ENCODE results near the gene RNF213.

RNF213 gene

GRCh38 chr17:80247561-80247960 lies 13.1 kb upstream of the RNF213 start:
- Histone ChIP-seq H2BK120ac (ENCODE audit: low read depth, low read length) (no peak overlapping the region), H3K9ac (ENCODE audit: low read length) (no peak overlapping the region), H3K18ac (ENCODE audit: low read depth in 1 of 2, low read length in 2 of 2) (no peak overlapping the region), H2BK15ac (ENCODE audit: low read depth, poor library complexity, severe bottlenecking) (no peak overlapping the region), H2BK12ac (ENCODE audit: low read length in 2 of 2) (no peak overlapping the region), H3K4me3 (ENCODE audit: insufficient read depth in 1 of 2, low read depth in 1 of 2, low read length in 2 of 2) (no peak overlapping the region), H3K79me1 (replicated peaks; ENCODE audit: low read length, poor library complexity, severe bottlenecking) (no peaks in the 10 kb centered on the region), H3K4me1 (ENCODE audit: control insufficient read depth, insufficient read depth, low read depth, low read length) (peaks cover 9% of the 10 kb centered on the region), H2AK5ac (ENCODE audit: low read length, severe bottlenecking) (no peak overlapping the region), H3K36me3 (ENCODE audit: control insufficient read depth in 1 of 2, insufficient read depth in 2 of 2, low read depth in 1 of 2, low read length in 2 of 2) (peaks cover 67 to 76% of the 10 kb centered on the region in 2 experiments), H3K4ac (ENCODE audit: low read depth in 1 of 2, low read length in 2 of 2) (no peak overlapping the region), H2AFZ (ENCODE audit: low read depth, low read length) (no peak overlapping the region), H3K14ac (ENCODE audit: low read length in 2 of 2) (no peak overlapping the region), H3K4me2 (ENCODE audit: low read length, poor library complexity, severe bottlenecking) (no peak overlapping the region), H3K27me3 (ENCODE audit: control insufficient read depth in 1 of 2, insufficient read depth in 1 of 2, low read length in 2 of 2) (no peaks in the 10 kb centered on the region), H4K8ac (ENCODE audit: low read length) (no peak overlapping the region), H3K9me3 (ENCODE audit: control insufficient read depth, low read length) (no peaks in the 10 kb centered on the region), H4K91ac (ENCODE audit: low read length) (no peak overlapping the region), H2BK5ac (ENCODE audit: low read depth, low read length, poor library complexity, severe bottlenecking) (no peak overlapping the region), H3K23ac (ENCODE audit: low read length in 2 of 2) (no peak overlapping the region), H3K27ac (ENCODE audit: low read length, poor library complexity, severe bottlenecking) (no peak overlapping the region)
- DNase-seq: no peak
- 96% methylated on average over 17 of the region's 17 CpGs for WGBS

GRCh38 chr17:80248001-80248893 lies 12.4 kb upstream of the RNF213 start:
- Histone ChIP-seq H3K36me3 (ENCODE audit: control insufficient read depth in 1 of 2, insufficient read depth in 2 of 2, low read depth in 1 of 2, low read length in 2 of 2) (peaks cover 70 to 75% of the 10 kb centered on the region in 2 experiments), H3K27ac (ENCODE audit: low read length, poor library complexity, severe bottlenecking) (no peak overlapping the region), H3K18ac (ENCODE audit: low read depth in 1 of 2, low read length in 2 of 2) (no peak overlapping the region), H2BK15ac (ENCODE audit: low read depth, poor library complexity, severe bottlenecking) (no peak overlapping the region), H2BK5ac (ENCODE audit: low read depth, low read length, poor library complexity, severe bottlenecking) (no peak overlapping the region), H3K79me1 (replicated peaks; ENCODE audit: low read length, poor library complexity, severe bottlenecking) (no peaks in the 10 kb centered on the region), H3K27me3 (ENCODE audit: control insufficient read depth in 1 of 2, insufficient read depth in 1 of 2, low read length in 2 of 2) (no peaks in the 10 kb centered on the region), H3K9ac (ENCODE audit: low read length) (no peak overlapping the region), H2BK120ac (ENCODE audit: low read depth, low read length) (no peak overlapping the region), H3K4ac (ENCODE audit: low read depth in 1 of 2, low read length in 2 of 2) (no peak overlapping the region), H2AK5ac (ENCODE audit: low read length, severe bottlenecking) (no peak overlapping the region), H4K91ac (ENCODE audit: low read length) (no peak overlapping the region), H3K14ac (ENCODE audit: low read length in 2 of 2) (no peak overlapping the region), H2BK12ac (ENCODE audit: low read length in 2 of 2) (no peak overlapping the region), H3K9me3 (ENCODE audit: control insufficient read depth, low read length) (no peaks in the 10 kb centered on the region), H3K4me2 (ENCODE audit: low read length, poor library complexity, severe bottlenecking) (no peak overlapping the region), H4K8ac (ENCODE audit: low read length) (no peak overlapping the region), H3K4me1 (ENCODE audit: control insufficient read depth, insufficient read depth, low read depth, low read length) (peaks cover 13% of the 10 kb centered on the region), H3K23ac (ENCODE audit: low read length in 2 of 2) (no peak overlapping the region), H2AFZ (ENCODE audit: low read depth, low read length) (no peak overlapping the region), H3K4me3 (ENCODE audit: insufficient read depth in 1 of 2, low read depth in 1 of 2, low read length in 2 of 2) (peak overlapping the region in 1 of 2 experiments; percentile 31)
- DNase-seq: no peak
- 93% methylated on average over 23 of the region's 23 CpGs for WGBS

GRCh38 chr17:80248894-80249710 lies 11.6 kb upstream of the RNF213 start:
- no peak overlapping the region for H2AFZ ChIP-seq (ENCODE audit: low read depth, low read length)
- no peak overlapping the region for H3K4me3 ChIP-seq (ENCODE audit: insufficient read depth in 1 of 2, low read depth in 1 of 2, low read length in 2 of 2)
- no peak overlapping the region for H3K18ac ChIP-seq (ENCODE audit: low read depth in 1 of 2, low read length in 2 of 2)
- H2BK5ac ChIP-seq (ENCODE audit: low read depth, low read length, poor library complexity, severe bottlenecking): no peak overlapping the region
- peak overlapping the region; percentile 23 for H2BK15ac ChIP-seq (ENCODE audit: low read depth, poor library complexity, severe bottlenecking)
- no peak overlapping the region for H2BK120ac ChIP-seq (ENCODE audit: low read depth, low read length)
- no peak overlapping the region for H3K9ac ChIP-seq (ENCODE audit: low read length)
- H3K36me3 ChIP-seq (ENCODE audit: control insufficient read depth in 1 of 2, insufficient read depth in 2 of 2, low read depth in 1 of 2, low read length in 2 of 2): peaks cover 67 to 72% of the 10 kb centered on the region in 2 experiments
- no peak overlapping the region for H3K23ac ChIP-seq (ENCODE audit: low read length in 2 of 2)
- no peak overlapping the region for H3K14ac ChIP-seq (ENCODE audit: low read length in 2 of 2)
- no peak overlapping the region for H3K4ac ChIP-seq (ENCODE audit: low read depth in 1 of 2, low read length in 2 of 2)
- no peak overlapping the region for H2BK12ac ChIP-seq (ENCODE audit: low read length in 2 of 2)
- no peak for DNase-seq
- no peak overlapping the region for H2AK5ac ChIP-seq (ENCODE audit: low read length, severe bottlenecking)
- no peaks in the 10 kb centered on the region for H3K9me3 ChIP-seq (ENCODE audit: control insufficient read depth, low read length)
- H3K27ac ChIP-seq (ENCODE audit: low read length, poor library complexity, severe bottlenecking): no peak overlapping the region
- no peak overlapping the region for H4K91ac ChIP-seq (ENCODE audit: low read length)
- H3K4me2 ChIP-seq (ENCODE audit: low read length, poor library complexity, severe bottlenecking): no peak overlapping the region
- 93% methylated on average over 26 of the region's 26 CpGs for WGBS
- H3K4me1 ChIP-seq (ENCODE audit: control insufficient read depth, insufficient read depth, low read depth, low read length): peaks cover 20% of the 10 kb centered on the region
- H3K27me3 ChIP-seq (ENCODE audit: control insufficient read depth in 1 of 2, insufficient read depth in 1 of 2, low read length in 2 of 2): no peaks in the 10 kb centered on the region
- no peaks in the 10 kb centered on the region for H3K79me1 ChIP-seq (replicated peaks; ENCODE audit: low read length, poor library complexity, severe bottlenecking)
- no peak overlapping the region for H4K8ac ChIP-seq (ENCODE audit: low read length)

DNA sequence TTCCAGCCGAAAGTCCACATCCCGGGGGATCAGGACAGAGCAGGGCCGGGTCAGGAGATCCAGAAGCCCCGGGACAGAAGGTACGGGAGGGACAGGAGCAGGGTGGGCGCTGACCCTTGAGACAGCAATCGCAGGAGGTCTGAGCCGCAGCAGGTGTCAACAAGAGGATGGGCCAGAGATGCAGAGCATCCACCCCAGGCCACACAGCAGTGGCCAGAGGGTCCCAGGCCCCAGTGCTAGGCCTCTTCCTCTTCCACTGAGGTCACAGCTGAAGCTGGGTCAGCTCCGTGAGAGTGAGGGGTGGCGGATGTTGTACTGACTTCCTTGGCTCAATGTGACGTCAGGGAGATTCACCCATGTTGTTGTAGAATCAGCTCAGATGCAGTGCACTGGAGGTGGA lies 8.7 kb upstream of the RNF213 start:
- 94% methylated on average over 11 of the region's 11 CpGs for WGBS

More for the DNA sequence above, 8.7 kb upstream of the RNF213 start:
- Histone ChIP-seq H2AFZ (ENCODE audit: low read depth, low read length) (no peak overlapping the region), H3K27ac (ENCODE audit: low read length, poor library complexity, severe bottlenecking) (no peak overlapping the region), H4K91ac (ENCODE audit: low read length) (no peak overlapping the region), H3K27me3 (ENCODE audit: control insufficient read depth in 1 of 2, insufficient read depth in 1 of 2, low read length in 2 of 2) (no peaks in the 10 kb centered on the region), H4K8ac (ENCODE audit: low read length) (no peak overlapping the region), H2AK5ac (ENCODE audit: low read length, severe bottlenecking) (peak overlapping the region; percentile 4), H3K18ac (ENCODE audit: low read depth in 1 of 2, low read length in 2 of 2) (no peak overlapping the region), H3K4me3 (ENCODE audit: insufficient read depth in 1 of 2, low read depth in 1 of 2, low read length in 2 of 2) (no peak overlapping the region), H3K4me2 (ENCODE audit: low read length, poor library complexity, severe bottlenecking) (no peak overlapping the region), H3K9me3 (ENCODE audit: control insufficient read depth, low read length) (no peaks in the 10 kb centered on the region), H2BK12ac (ENCODE audit: low read length in 2 of 2) (no peak overlapping the region), H3K14ac (ENCODE audit: low read length in 2 of 2) (no peak overlapping the region), H2BK15ac (ENCODE audit: low read depth, poor library complexity, severe bottlenecking) (no peak overlapping the region), H2BK120ac (ENCODE audit: low read depth, low read length) (no peak overlapping the region), H3K4me1 (ENCODE audit: control insufficient read depth, insufficient read depth, low read depth, low read length) (peaks cover 22% of the 10 kb centered on the region), H3K36me3 (ENCODE audit: control insufficient read depth in 1 of 2, insufficient read depth in 2 of 2, low read depth in 1 of 2, low read length in 2 of 2) (peaks cover 43 to 52% of the 10 kb centered on the region in 2 experiments), H2BK5ac (ENCODE audit: low read depth, low read length, poor library complexity, severe bottlenecking) (no peak overlapping the region), H3K9ac (ENCODE audit: low read length) (no peak overlapping the region), H3K4ac (ENCODE audit: low read depth in 1 of 2, low read length in 2 of 2) (no peak overlapping the region), H3K23ac (ENCODE audit: low read length in 2 of 2) (no peak overlapping the region), H3K79me1 (replicated peaks; ENCODE audit: low read length, poor library complexity, severe bottlenecking) (no peaks in the 10 kb centered on the region)
- DNase-seq: no peak
